Inflammatory macrophage (primary cell): ENCODE data around the gene NELFA.
A peak's percentile ranks its signal among the peaks of the same experiment; 100 is the strongest.

Source experiments
- DNase-seq, 2 donors: peaks; one replicate each; pipeline ENCODE4 v3.0.0-alpha.2; 2020 to 2022

NELFA gene

GRCh38 chr4:1981251-1982058, 27.3 kb downstream of the NELFA start:
- peak; percentile 12 to 13 for DNase-seq

- DNase-seq = no peak
Measured at GRCh38 chr4:1980561-1981041, 28.2 kb downstream of the NELFA start.

- no peak for DNase-seq
Measured at GRCh38 chr4:1979477-1980196, 29.1 kb downstream of the NELFA start.

- DNase-seq = no peak
Measured at GRCh38 chr4:1978741-1979476, 29.9 kb downstream of the NELFA start.

DNA sequence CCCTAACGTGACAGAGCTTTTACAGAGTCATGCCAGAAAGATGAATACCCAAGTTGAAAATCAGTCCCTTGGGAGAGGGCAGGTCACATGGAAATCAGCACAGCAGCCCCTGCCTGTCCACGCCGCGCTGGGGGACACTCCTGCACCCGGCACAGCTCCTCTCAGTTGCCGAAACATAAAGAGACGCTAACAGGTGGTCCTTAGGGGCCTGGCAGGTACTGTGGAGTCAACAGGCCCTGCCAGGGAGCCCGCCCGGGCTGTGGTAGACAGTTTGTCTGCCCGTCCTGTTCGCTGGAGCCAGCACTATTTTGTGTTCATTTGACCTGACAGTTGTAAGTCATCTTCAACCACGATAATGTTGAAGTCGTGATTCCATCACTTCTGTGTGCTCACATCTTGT, 30.5 kb downstream of the NELFA start:
- DNase-seq = no peak

GRCh38 chr4:1976416-1977352, 32.1 kb downstream of the NELFA start:
- no peak for DNase-seq

DNA sequence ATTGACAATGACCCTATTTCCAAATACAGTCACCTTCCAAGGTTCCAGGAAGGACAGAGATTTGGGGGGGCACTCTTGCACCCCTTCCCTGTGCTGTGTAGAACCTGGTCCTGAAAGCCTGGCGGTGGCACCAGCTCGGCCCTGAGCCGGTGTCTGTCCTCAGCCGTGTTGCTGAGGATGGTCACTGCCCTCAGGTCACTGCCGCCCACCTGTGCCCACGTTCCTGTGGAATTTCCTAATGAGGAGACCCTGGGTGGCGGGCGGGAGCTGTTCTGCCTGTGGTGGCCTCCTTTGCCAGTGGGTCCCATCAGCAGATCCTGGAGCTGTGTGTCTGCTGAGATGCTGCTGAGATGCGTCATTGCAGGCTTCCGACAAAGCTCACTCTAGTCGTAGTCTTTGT, 32.9 kb downstream of the NELFA start:
- DNase-seq = no peak

DNA sequence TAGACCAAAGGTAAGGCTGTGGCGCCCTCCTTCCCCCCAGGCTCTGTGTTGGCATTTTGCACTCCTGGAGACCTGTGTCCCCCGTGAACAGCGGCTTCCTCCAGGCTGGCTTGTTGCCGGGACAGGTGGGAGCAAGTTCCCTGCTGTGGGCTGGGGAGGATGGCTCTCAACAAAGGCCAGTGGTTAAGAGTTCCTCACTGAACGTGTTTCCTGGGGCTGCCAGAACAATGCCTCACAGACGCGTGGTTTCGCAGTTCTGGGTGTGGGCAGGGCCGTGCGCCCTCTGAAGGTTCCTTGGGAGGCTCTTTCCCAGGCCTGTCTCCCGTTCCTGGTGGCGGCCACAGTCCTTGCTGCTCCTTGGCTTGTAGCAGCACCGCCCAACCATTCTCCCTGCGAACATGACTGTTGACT, 33.4 kb downstream of the NELFA start:
- DNase-seq = no peak

DNA sequence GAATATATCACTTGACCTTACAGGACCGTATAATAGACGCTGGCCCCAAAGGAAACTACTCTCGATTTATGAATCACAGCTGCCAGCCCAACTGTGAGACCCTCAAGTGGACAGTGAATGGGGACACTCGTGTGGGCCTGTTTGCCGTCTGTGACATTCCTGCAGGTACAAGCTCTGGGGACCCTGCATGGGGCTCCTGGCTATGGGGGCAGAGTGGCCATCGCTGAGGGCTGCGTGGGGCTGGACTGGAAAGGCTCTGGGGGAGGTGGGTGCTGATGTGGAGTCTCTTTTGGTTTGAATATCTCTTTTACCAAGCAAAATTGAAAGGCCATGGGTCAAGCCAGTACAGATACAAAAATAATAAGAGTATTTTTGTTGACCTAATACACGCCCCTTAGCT, 33.9 kb downstream of the NELFA start:
- no peak for DNase-seq

GRCh38 chr4:1973661-1974060, 35.1 kb downstream of the NELFA start:
- no peak for DNase-seq

GRCh38 chr4:1973218-1973617, 35.6 kb downstream of the NELFA start:
- no peak for DNase-seq

DNA sequence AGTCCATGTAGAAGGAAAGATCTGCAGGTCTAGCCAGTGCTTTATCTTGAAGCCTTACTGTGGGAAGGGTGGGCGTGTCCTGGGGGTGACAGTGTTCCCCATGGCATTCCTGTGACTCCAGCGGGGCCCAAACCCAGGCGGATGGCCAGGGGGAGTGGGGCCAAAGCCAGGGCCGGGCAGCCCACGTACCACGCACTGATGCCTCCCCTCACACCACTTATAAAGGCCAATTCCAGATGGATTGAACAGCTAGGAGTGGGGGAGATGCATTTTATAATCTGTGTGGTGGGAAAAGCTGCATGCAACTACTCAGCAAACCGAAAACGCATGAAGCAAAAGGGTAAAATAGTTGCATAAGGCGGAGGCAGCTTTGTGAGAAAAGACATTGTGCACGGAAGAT, 36.4 kb downstream of the NELFA start:
- no peak for DNase-seq

- no peak for DNase-seq
Measured at GRCh38 chr4:1971456-1972200, 37.1 kb downstream of the NELFA start.

DNA sequence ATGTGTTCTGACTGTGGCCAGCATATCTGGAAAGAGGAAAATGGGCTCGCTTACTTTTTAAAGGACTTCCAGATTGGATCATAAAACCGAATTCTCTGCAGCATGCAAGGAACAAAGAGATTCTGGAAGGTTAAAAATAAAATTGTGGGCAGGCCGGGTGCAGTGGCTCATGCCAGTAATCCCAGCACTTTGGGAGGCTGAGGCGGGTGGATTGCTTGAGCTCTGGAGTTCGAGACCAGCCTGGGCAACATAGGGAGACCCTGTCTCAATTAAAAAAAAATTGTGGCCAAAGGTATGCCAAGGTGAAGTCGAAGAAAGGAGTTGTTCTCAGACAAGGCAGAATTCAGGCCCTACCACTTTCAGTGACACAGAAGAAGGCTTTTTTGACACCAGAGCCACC, 37.8 kb downstream of the NELFA start:
- DNase-seq = no peak

DNA sequence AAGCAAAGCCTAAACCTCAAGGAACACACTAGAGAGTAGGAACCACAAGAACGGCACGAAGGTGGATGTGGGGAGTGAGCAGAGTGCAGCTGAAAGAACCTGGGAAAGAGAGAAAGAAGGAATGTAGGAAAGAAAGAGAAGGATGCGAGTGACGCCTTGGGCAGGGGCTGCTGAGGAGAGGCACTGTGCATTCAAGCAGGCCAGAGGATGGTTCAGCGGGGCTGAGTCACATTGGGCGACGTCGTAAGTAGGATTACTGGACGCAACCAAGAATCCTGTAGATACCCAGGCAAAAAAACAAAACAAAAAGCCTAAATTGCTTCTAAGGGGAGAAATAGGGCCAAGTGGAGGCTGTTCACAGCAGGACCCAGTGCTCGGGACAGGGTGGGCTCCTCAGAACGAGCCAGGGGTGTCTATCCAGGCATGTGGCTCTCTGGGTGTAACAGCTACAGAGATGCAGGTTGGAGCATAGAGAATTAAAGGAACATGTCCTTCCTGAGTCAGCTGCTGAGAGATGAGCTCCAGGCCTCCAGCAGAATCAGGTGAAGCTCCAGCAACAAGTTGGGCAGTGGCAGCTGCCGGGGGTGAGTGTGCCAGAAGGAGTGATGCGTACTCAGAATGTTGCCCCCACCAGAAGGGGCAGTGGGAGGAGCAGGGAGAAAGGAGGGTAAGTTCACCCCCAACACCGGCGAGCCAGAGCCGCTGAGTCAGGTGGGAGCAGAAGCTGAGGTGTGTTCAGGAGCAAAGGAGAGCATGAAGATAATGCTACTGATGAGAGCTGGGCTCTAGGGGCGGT, 38.6 kb downstream of the NELFA start:
- no peak for DNase-seq

- DNase-seq = no peak
Measured at GRCh38 chr4:1968686-1969295, 40.0 kb downstream of the NELFA start.

- no peak for DNase-seq
Measured at GRCh38 chr4:1967512-1968149, 41.1 kb downstream of the NELFA start.

GRCh38 chr4:1964971-1965370, 43.8 kb downstream of the NELFA start:
- DNase-seq = no peak

DNA sequence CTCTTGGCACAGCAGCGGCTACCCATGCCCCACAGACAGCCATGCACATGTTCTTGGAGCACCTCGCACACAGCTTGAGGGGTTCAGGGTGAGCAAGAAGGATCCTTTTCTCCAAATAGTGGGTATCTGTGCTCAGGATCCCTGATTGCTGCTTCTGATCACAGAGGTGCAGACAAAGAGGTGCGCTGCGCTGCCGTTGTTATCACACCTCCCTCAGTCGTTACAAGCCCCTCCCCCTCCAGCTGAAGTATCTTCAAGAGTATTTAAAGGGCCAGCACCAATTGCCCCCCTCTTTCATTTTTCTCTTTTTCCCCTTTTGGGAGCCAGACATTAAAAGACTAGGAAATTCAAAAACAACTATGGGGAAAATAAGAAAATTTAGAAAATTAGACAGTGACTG, 44.3 kb downstream of the NELFA start:
- DNase-seq = no peak

DNA sequence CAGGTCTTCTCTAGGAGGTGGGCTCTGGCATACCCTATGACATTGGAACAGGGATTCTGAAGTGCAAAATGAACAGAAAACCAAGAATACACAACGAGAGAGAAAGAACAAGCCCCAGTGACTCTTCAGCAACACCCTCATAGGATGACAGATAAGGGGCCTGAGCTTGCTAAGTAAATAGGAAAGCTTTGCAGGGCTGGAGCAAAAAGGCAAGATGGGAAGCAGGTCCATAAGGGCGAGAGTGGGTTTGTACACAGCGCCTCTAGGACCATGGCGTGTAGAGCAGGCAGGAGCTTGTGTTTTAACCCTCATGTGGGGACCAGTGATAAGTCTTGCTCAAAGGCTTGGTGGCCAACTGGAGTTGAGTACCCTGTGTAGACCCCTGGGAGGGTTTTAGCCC, 45.8 kb downstream of the NELFA start:
- DNase-seq = no peak
